H1 (cell line): ENCODE measurements around the gene TTF1. TPM values are rescaled to one million over a fixed set of nuclear protein-coding genes. Genes with fewer than 3 reads are reported as not detected.

Source experiments
- CTCF ChIA-PET: fragments of 300-600 bp; sonication (Branson Sonifier 250); formaldehyde crosslinking; loops from one replicate; lab custom pipeline; 2021; ENCODE audit not compliant: partially characterized antibody; lab: Charles Lee
- POLR2A ChIA-PET: fragments of 300-600 bp; sonication (Branson Sonifier 250); formaldehyde crosslinking; loops from one replicate; lab custom pipeline; 2021; ENCODE audit warnings: inconsistent platforms; ENCODE audit not compliant: partially characterized antibody; lab: Charles Lee
- DNase-seq, 2 experiments: peaks; one replicate each; pipeline versions ENCODE4 v3.0.0 to v3.0.0-alpha.2; 2010 to 2022; ENCODE audit warnings: low spot score in 2 of 2, low read depth in 1 of 2, mixed read lengths in 1 of 2
- FAIRE-seq: peaks from 2 replicates; lab custom pipeline; 2011; peaks lifted over from hg19 to GRCh38; lab: Jason Lieb, UNC
- H2AFZ ChIP-seq: 2 replicates; pipeline ENCODE4 v1.8.1; 2012; ENCODE audit warnings: low read length, inconsistent platforms
- H2AK5ac ChIP-seq: 2 replicates; pipeline ENCODE4 v1.6.1; 2013; ENCODE audit warnings: low read depth, low read length
- H2BK120ac ChIP-seq: replicated peaks from 2 replicates; pipeline ENCODE3; 2013; ENCODE audit warnings: low read depth, low read length, inconsistent platforms
- H2BK12ac ChIP-seq: 2 replicates; pipeline ENCODE4 v1.6.1; 2013; ENCODE audit warnings: low read depth, low read length
- H2BK15ac ChIP-seq: 2 replicates; pipeline ENCODE4 v1.6.1; 2013; ENCODE audit warnings: low read length
- H2BK20ac ChIP-seq: 2 replicates; pipeline ENCODE4 v1.6.1; 2013; ENCODE audit warnings: low read length
- H2BK5ac ChIP-seq: 2 replicates; pipeline ENCODE4 v1.6.1; 2013; ENCODE audit warnings: low read depth, low read length
- H3K14ac ChIP-seq: 2 replicates; pipeline ENCODE4 v1.6.1; 2013; ENCODE audit warnings: inconsistent platforms; ENCODE audit not compliant: insufficient read length
- H3K18ac ChIP-seq: 2 replicates; pipeline ENCODE4 v1.6.1; 2013; ENCODE audit warnings: low read length; ENCODE audit errors: extremely low read depth
- H3K23ac ChIP-seq: 2 replicates; pipeline ENCODE4 v1.6.1; 2013; ENCODE audit warnings: inconsistent platforms; ENCODE audit not compliant: insufficient read length
- H3K23me2 ChIP-seq: 2 replicates; pipeline ENCODE4 v1.6.1; 2013; ENCODE audit warnings: low read depth, low read length
- H3K27ac ChIP-seq: 2 replicates; pipeline ENCODE4 v1.6.1; 2011; ENCODE audit warnings: low read depth, low read length, inconsistent platforms
- H3K27me3 ChIP-seq, 4 experiments: replicated peaks in 1 of 4; 1 replicate in 1 of 4; 2 replicates in 3 of 4; pipeline versions ENCODE4 v1.6.1 to v1.8.1; 2011 to 2013; ENCODE audit warnings: low read length in 3 of 4, mild to moderate bottlenecking in 3 of 4, inconsistent platforms in 2 of 4, mixed read lengths in 2 of 4, moderate library complexity in 1 of 4; ENCODE audit not compliant: control insufficient read depth in 3 of 4, insufficient read depth in 3 of 4; ENCODE audit errors: extremely low read depth in 1 of 4
- H3K36me3 ChIP-seq, 4 experiments: 2 replicates each; pipeline versions ENCODE4 v1.6.1 to v1.8.1; 2011 to 2013; ENCODE audit warnings: mild to moderate bottlenecking in 4 of 4, low read length in 3 of 4, moderate library complexity in 2 of 4, control low read depth in 1 of 4, inconsistent platforms in 1 of 4; ENCODE audit not compliant: insufficient read depth in 4 of 4, control insufficient read depth in 2 of 4
- H3K4ac ChIP-seq: replicated peaks from 2 replicates; pipeline ENCODE3; 2013; ENCODE audit warnings: low read length, low read depth, mixed read lengths, inconsistent platforms; ENCODE audit not compliant: insufficient read length
- H3K4me1 ChIP-seq, 4 experiments: replicated peaks in 1 of 4; 1 replicate in 1 of 4; 2 replicates in 3 of 4; pipeline versions ENCODE4 v1.6.1 to v1.8.1; 2011 to 2013; ENCODE audit warnings: low read length in 3 of 4, inconsistent platforms in 2 of 4, mixed read lengths in 1 of 4; ENCODE audit not compliant: insufficient read depth in 4 of 4, control insufficient read depth in 3 of 4
- H3K4me2 ChIP-seq, 2 experiments: 2 replicates each; pipeline versions ENCODE4 v1.6.1 to v1.8.1; 2011 to 2013; ENCODE audit warnings: low read depth in 2 of 2, low read length in 2 of 2, control low read depth in 1 of 2, inconsistent platforms in 1 of 2, mild to moderate bottlenecking in 1 of 2; ENCODE audit not compliant: insufficient read depth in 1 of 2
- H3K4me3 ChIP-seq, 4 experiments: fragments of 200-600, 300-600 bp in 1 of 4; sonication (generic), shearing (Covaris generic), sonication (Bioruptor Twin) in 1 of 4; 2 replicates each; pipeline versions ENCODE4 v1.5.1 to v1.8.1; 2011 to 2016; ENCODE audit warnings: low read length in 4 of 4, low read depth in 3 of 4, control low read depth in 2 of 4, inconsistent platforms in 2 of 4, mild to moderate bottlenecking in 2 of 4, mixed read lengths in 1 of 4, moderate library complexity in 1 of 4; ENCODE audit not compliant: insufficient read depth in 2 of 4; ENCODE audit errors: extremely low read depth in 1 of 4
- H3K56ac ChIP-seq: replicated peaks from 2 replicates; pipeline ENCODE3; 2013; ENCODE audit warnings: low read depth, mild to moderate bottlenecking, mixed read lengths, low read length, inconsistent platforms; ENCODE audit not compliant: insufficient read length
- H3K79me1 ChIP-seq: 2 replicates; pipeline ENCODE4 v1.6.1; 2013; ENCODE audit warnings: low read depth, low read length, control low read depth
- H3K79me2 ChIP-seq, 2 experiments: 2 replicates each; pipeline versions ENCODE4 v1.6.1 to v1.8.1; 2012 to 2013; ENCODE audit warnings: low read length in 2 of 2, mild to moderate bottlenecking in 2 of 2, inconsistent platforms in 1 of 2; ENCODE audit not compliant: insufficient read depth in 2 of 2, control insufficient read depth in 1 of 2
- H3K9ac ChIP-seq, 4 experiments: replicated peaks in 1 of 4; 1 replicate in 1 of 4; 2 replicates in 3 of 4; pipeline versions ENCODE4 v1.6.1 to v1.8.1; 2011 to 2013; ENCODE audit warnings: low read depth in 3 of 4, low read length in 3 of 4, control low read depth in 2 of 4, mild to moderate bottlenecking in 2 of 4, moderate library complexity in 2 of 4, inconsistent platforms in 1 of 4; ENCODE audit errors: extremely low read depth in 1 of 4
- H3K9me3 ChIP-seq, 2 experiments: 2 replicates each; pipeline versions ENCODE4 v1.6.1 to v1.8.1; 2012 to 2013; ENCODE audit warnings: mild to moderate bottlenecking in 2 of 2, moderate library complexity in 2 of 2, control low read depth in 1 of 2, inconsistent platforms in 1 of 2, low read depth in 1 of 2, low read length in 1 of 2, mixed read lengths in 1 of 2; ENCODE audit not compliant: insufficient read depth in 2 of 2
- H4K20me1 ChIP-seq, 2 experiments: replicated peaks in 1 of 2; 2 replicates each; pipeline versions ENCODE3 to v1.8.1; 2011 to 2013; ENCODE audit warnings: inconsistent platforms in 2 of 2, low read length in 2 of 2, mild to moderate bottlenecking in 1 of 2; ENCODE audit not compliant: insufficient read depth in 2 of 2, control insufficient read depth in 1 of 2
- H4K5ac ChIP-seq: 2 replicates; pipeline ENCODE4 v1.6.1; 2013; ENCODE audit warnings: low read length, low read depth, mixed read lengths, inconsistent platforms; ENCODE audit not compliant: insufficient read length
- H4K8ac ChIP-seq: 2 replicates; pipeline ENCODE4 v1.8.0; 2013; ENCODE audit warnings: mild to moderate bottlenecking, moderate library complexity, low read length, inconsistent platforms; ENCODE audit not compliant: insufficient read depth; ENCODE audit errors: extremely low read depth
- H4K91ac ChIP-seq: replicated peaks from 2 replicates; pipeline ENCODE3; 2013; ENCODE audit warnings: low read length, mixed read lengths, inconsistent platforms; ENCODE audit not compliant: insufficient read length
- ATF3 ChIP-seq: IDR thresholded peaks from 2 replicates; pipeline ENCODE4 v1.6.1; 2011; ENCODE audit warnings: low read depth, mild to moderate bottlenecking, low read length; ENCODE audit not compliant: insufficient read depth
- CTBP2 ChIP-seq: IDR thresholded peaks from 2 replicates; pipeline ENCODE4 v1.7.0; 2011; ENCODE audit warnings: borderline replicate concordance, mild to moderate bottlenecking, moderate library complexity, mixed read lengths, low read length; ENCODE audit not compliant: insufficient read depth, insufficient read length
- GTF2F1 ChIP-seq: IDR thresholded peaks from 2 replicates; pipeline ENCODE4 v1.6.1; 2012; ENCODE audit warnings: low read depth, low read length, improper control_type of control experiment, borderline replicate concordance
- JUN ChIP-seq: IDR thresholded peaks from 2 replicates; pipeline ENCODE4 v1.6.1; 2011; ENCODE audit warnings: low read depth, mild to moderate bottlenecking, improper control_type of control experiment, low read length
- JUND ChIP-seq: IDR thresholded peaks from 2 replicates; pipeline ENCODE4 v1.6.1; 2011; ENCODE audit warnings: mild to moderate bottlenecking, improper control_type of control experiment, low read length
- MAFK ChIP-seq: IDR thresholded peaks from 2 replicates; pipeline ENCODE4 v1.6.1; 2012; ENCODE audit warnings: low read depth, mild to moderate bottlenecking, improper control_type of control experiment, low read length
- RAD21 ChIP-seq, 2 experiments: IDR thresholded peaks in 1 of 2; conservative IDR thresholded peaks in 1 of 2; 2 replicates each; pipeline ENCODE4 v1.6.1; 2011; ENCODE audit warnings: low read depth in 2 of 2, low read length in 2 of 2, improper control_type of control experiment in 1 of 2, inconsistent platforms in 1 of 2, mild to moderate bottlenecking in 1 of 2, moderate library complexity in 1 of 2
- RXRA ChIP-seq: IDR thresholded peaks from 2 replicates; pipeline ENCODE4 v1.6.1; 2011; ENCODE audit warnings: low read depth, mild to moderate bottlenecking, low read length, moderate library complexity; ENCODE audit not compliant: insufficient read depth
- SP4 ChIP-seq: IDR thresholded peaks from 2 replicates; pipeline ENCODE4 v1.6.1; 2012; ENCODE audit warnings: low read length, inconsistent platforms
- SUZ12 ChIP-seq: fragments of 200-600 bp; sonication (generic); IDR thresholded peaks from 2 replicates; pipeline ENCODE4 v1.6.1; 2012; ENCODE audit warnings: mild to moderate bottlenecking, inconsistent platforms, low read length, moderate library complexity, mixed read lengths
- TEAD4 ChIP-seq: IDR thresholded peaks from 2 replicates; pipeline ENCODE4 v1.6.1; 2012; ENCODE audit warnings: low read depth, low read length, inconsistent platforms, mixed read lengths
- YY1 ChIP-seq: IDR thresholded peaks from 2 replicates; pipeline ENCODE4 v1.6.1; 2011; ENCODE audit warnings: low read depth, mild to moderate bottlenecking, low read length
- WGBS, 2 experiments: shearing (Covaris generic) in 1 of 2; methylation state at CpG; one replicate each; pipeline versions ENCODE4 v1.1.6 to v1.1.7; 2013 to 2015; ENCODE audit warnings: low lambda C conversion rate in 2 of 2, mixed read lengths in 2 of 2, inconsistent platforms in 1 of 2, low coverage in 1 of 2, missing lambda C conversion rate in 1 of 2; ENCODE audit not compliant: insufficient replicate concordance in 2 of 2, insufficient coverage in 1 of 2, insufficient read length in 1 of 2; ENCODE audit errors: extremely low coverage in 1 of 2, missing lambda C conversion rate in 1 of 2; 5-methylcytosine and 5-hydroxymethylcytosine counted together
- polyA plus RNA-seq, 7 experiments: library from polyadenylated mRNA; depleted of rRNA in 3 of 7; stranded (reverse) in 5 of 7; unstranded in 2 of 7; fragments of >200 nt in 5 of 7; fragments of 200-250 nt in 2 of 7; gene quantifications; 1 replicate in 5 of 7; 2 replicates in 1 of 7; 4 replicates in 1 of 7; pipeline versions ENCODE4 v1.2.1 to v1.2.3, GENCODE V29; 2011 to 2013; ENCODE audit warnings: missing spikeins in 2 of 7, mixed read lengths in 2 of 7
- total RNA-seq: library from RNA; stranded (reverse); fragmentation: NEBNext Ultra II Directional; extraction: Animal tissue kit (Norgen Biotek cat#: 25700); gene quantifications from 2 replicates; pipeline ENCODE4 v1.2.1, GENCODE V29; 2021
- TF ChIP-seq, protein P1 (sequence below): IDR thresholded peaks from 2 replicates; pipeline ENCODE4 v1.6.1; 2012; ENCODE audit warnings: inconsistent platforms

TTF1 gene
- total and polyA plus RNA-seq, 2 of the 8 experiments (the other 6 are each of a cell fraction or from before 2014, with no cell fraction given), result 7.8 to 22.2 TPM

DNA sequence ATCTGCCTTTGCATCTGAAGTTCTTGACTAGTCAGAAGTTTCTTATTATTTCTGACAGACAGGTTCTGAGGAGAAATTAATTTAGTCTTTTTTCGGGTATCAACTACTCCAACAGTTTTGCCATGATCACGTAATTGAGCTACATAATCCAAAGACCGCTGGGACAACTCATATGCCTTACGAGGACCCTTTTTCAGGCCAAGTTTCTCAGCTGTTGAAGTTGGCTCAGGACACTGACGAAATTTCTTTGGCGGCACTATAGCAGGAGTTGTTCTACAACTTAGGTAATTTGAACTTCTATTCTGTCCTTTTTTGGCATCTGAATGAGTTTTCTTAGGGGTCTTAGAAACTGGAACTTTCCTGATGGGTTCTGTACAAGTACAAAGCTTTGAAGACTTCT lies 79.1 kb downstream of the TTF1 start:
- POLR2A ChIA-PET, result interaction anchor here (0.5 to 1.0 kb wide), 2 partner anchors 11 to 234 kb away, joined by 3 read pairs; no protein-coding TSS in a partner anchor
- Histone ChIP-seq H2BK20ac (no peak overlapping the region), H3K56ac (no peak overlapping the region), H3K9me3 (no peaks in the 10 kb centered on the region), H3K18ac (no peak overlapping the region), H3K14ac (no peak overlapping the region), H4K8ac (no peak overlapping the region), H3K9ac (no peak overlapping the region), H3K4me3 (no peak overlapping the region), H4K91ac (no peak overlapping the region), H3K27ac (no peak overlapping the region), H2AFZ (no peak overlapping the region), H4K5ac (no peak overlapping the region), H3K23me2 (no peaks in the 10 kb centered on the region), H3K23ac (no peak overlapping the region), H3K27me3 (no peaks in the 10 kb centered on the region), H3K79me1 (no peaks in the 10 kb centered on the region), H4K20me1 (peaks cover 0 to 2% of the 10 kb centered on the region in 2 experiments), H2BK5ac (no peak overlapping the region), H3K36me3 (peaks cover 26 to 76% (median 65%) of the 10 kb centered on the region in 4 experiments), H2BK15ac (no peak overlapping the region), H3K4ac (no peak overlapping the region), H3K4me1 (no peaks in the 10 kb centered on the region), H3K79me2 (peaks cover 0 to 6% of the 10 kb centered on the region in 2 experiments; a peak in 1 of 4 replicates), H2AK5ac (no peak overlapping the region), H3K4me2 (no peak overlapping the region), H2BK120ac (no peak overlapping the region), H2BK12ac (no peak overlapping the region)
- WGBS, 2 experiments, result 95% methylated on average over 6 of the region's 6 CpGs; no CpG with 5 or more reads in 1 of the 2 experiments
- FAIRE-seq, result no peak
- CTCF ChIA-PET, result interaction anchor here (1.0 kb wide), 1 partner anchor 695 kb away, joined by 3 read pairs; no protein-coding TSS in a partner anchor
- DNase-seq, result no peak
- TF ChIP-seq SP4 (no peak), YY1 (no peak), MAFK (no peak), JUND (no peak), RXRA (no peak), ATF3 (no peak), GTF2F1 (no peak), JUN (no peak), TEAD4 (no peak), SUZ12 (no peak), RAD21 (IDR thresholded peaks at IDR 0.05 in 1 of 2, conservative IDR thresholded peaks at IDR 0.05 in 1 of 2; ENCODE audit: low read depth in 2 of 2, low read length in 2 of 2) (no peak), CTBP2 (no peak)
- TF ChIP-seq, protein P1, sequence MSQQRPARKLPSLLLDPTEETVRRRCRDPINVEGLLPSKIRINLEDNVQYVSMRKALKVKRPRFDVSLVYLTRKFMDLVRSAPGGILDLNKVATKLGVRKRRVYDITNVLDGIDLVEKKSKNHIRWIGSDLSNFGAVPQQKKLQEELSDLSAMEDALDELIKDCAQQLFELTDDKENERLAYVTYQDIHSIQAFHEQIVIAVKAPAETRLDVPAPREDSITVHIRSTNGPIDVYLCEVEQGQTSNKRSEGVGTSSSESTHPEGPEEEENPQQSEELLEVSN, result no peak
